HCT116 (cell line): ENCODE measurements around the gene PELI3. TPM values are rescaled to one million over a fixed set of nuclear protein-coding genes. Genes with fewer than 3 reads are reported as not detected.

Experiments
- ATAC-seq: fragments of 200-7000 bp; cut with Tn5 transposase; 2 replicates; pipeline ENCODE4 v1.9.1; 2020; ENCODE audit warnings: mild to moderate bottlenecking, moderate library complexity
- Bru-seq: library from RNA; stranded (reverse); fragments of 400-500 nt; gene quantifications from one replicate; lab custom pipeline; 2021; lab: Mats Ljungman, UMichigan
- BruChase-seq, 2 experiments: library from RNA; stranded (reverse); fragments of 400-500 nt; gene quantifications; one replicate each; lab custom pipeline; 2021; lab: Mats Ljungman, UMichigan
- BruUV-seq: library from RNA; stranded (reverse); fragments of 400-500 nt; replicated peaks from 2 replicates; lab custom pipeline; 2021; lab: Mats Ljungman, UMichigan
- CTCF ChIA-PET: fragments of 300-600 bp; sonication (Branson Sonifier 250); formaldehyde crosslinking; loops from one replicate; lab custom pipeline; 2021; ENCODE audit warnings: antibody characterized with exemption; lab: Charles Lee
- POLR2A ChIA-PET: fragments of 300-600, 350-600 bp; sonication (Branson Sonifier 250); formaldehyde crosslinking; loops from one replicate; lab custom pipeline; 2021; ENCODE audit warnings: antibody characterized with exemption; lab: Charles Lee
- RAD21 ChIA-PET, 2 experiments: fragments of 300-600 bp; sonication (Branson Sonifier 250); formaldehyde crosslinking; loops; one replicate each; lab custom pipeline; 2023; ENCODE audit warnings: low total read pairs in 2 of 2; ENCODE audit not compliant: uncharacterized antibody in 2 of 2, unreplicated experiment in 2 of 2, low non-redundant PET in 1 of 2; lab: Charles Lee
- DNase-seq: peaks from one replicate; pipeline ENCODE4 v3.0.0-alpha.2; 2010; ENCODE audit warnings: low read depth, low spot score
- H2AFZ ChIP-seq: fragments of 200-600 bp; shearing (Covaris generic), sonication (generic); 2 replicates; pipeline ENCODE4 v1.6.1; 2017; ENCODE audit warnings: low read depth, mixed run types, mixed read lengths, antibody characterized with exemption, low read length; ENCODE audit not compliant: poor library complexity, severe bottlenecking
- H3K27ac ChIP-seq: 2 replicates; pipeline ENCODE4 v1.5.1; 2012; ENCODE audit warnings: low read depth, low read length
- H3K27me3 ChIP-seq: fragments of 200-600 bp; sonication (generic); 2 replicates; pipeline ENCODE4 v1.6.1; 2016; ENCODE audit warnings: mixed run types, low read length, mixed read lengths; ENCODE audit not compliant: insufficient read depth
- H3K36me3 ChIP-seq, 2 experiments: fragments of 200-500 bp in 1 of 2; fragments of 200-600 bp in 1 of 2; sonication (Bioruptor generic) in 1 of 2; sonication (generic) in 1 of 2; 2 replicates each; pipeline versions ENCODE4 v1.5.1 to v1.6.1; 2014 to 2016; ENCODE audit warnings: low read length in 2 of 2, inconsistent platforms in 1 of 2, mixed read lengths in 1 of 2, mixed run types in 1 of 2; ENCODE audit not compliant: insufficient read depth in 2 of 2, control insufficient read depth in 1 of 2
- H3K4me1 ChIP-seq, 2 experiments: fragments of 200-600 bp in 1 of 2; sonication (generic) in 1 of 2; 2 replicates each; pipeline versions ENCODE4 v1.5.1 to v1.6.1; 2012 to 2017; ENCODE audit warnings: low read length in 2 of 2, inconsistent platforms in 1 of 2, mild to moderate bottlenecking in 1 of 2, mixed read lengths in 1 of 2, mixed run types in 1 of 2, moderate library complexity in 1 of 2; ENCODE audit not compliant: insufficient read depth in 2 of 2, control insufficient read depth in 1 of 2
- H3K4me2 ChIP-seq: fragments of 200-600 bp; sonication (generic); 2 replicates; pipeline ENCODE4 v1.6.1; 2017; ENCODE audit warnings: mixed run types, low read length, mixed read lengths
- H3K4me3 ChIP-seq, 2 experiments: fragments of 200-600 bp in 1 of 2; sonication (generic) in 1 of 2; replicated peaks in 1 of 2; 2 replicates each; pipeline ENCODE4 v1.5.1; 2011 to 2016; ENCODE audit warnings: low read length in 2 of 2, control low read depth in 1 of 2, low read depth in 1 of 2, mild to moderate bottlenecking in 1 of 2, mixed read lengths in 1 of 2, mixed run types in 1 of 2
- H3K79me2 ChIP-seq: fragments of 200-600 bp; sonication (generic); 2 replicates; pipeline ENCODE4 v1.6.1; 2017; ENCODE audit warnings: mild to moderate bottlenecking, mixed run types, low read length, moderate library complexity, mixed read lengths; ENCODE audit not compliant: insufficient read depth
- H3K9ac ChIP-seq: fragments of 200-600 bp; sonication (generic); 2 replicates; pipeline ENCODE4 v1.6.1; 2016; ENCODE audit warnings: low read length, mixed read lengths
- H3K9me2 ChIP-seq: fragments of 200-600 bp; sonication (generic), shearing (Covaris generic); 2 replicates; pipeline ENCODE4 v1.6.1; 2017; ENCODE audit warnings: mixed run types, mild to moderate bottlenecking, moderate library complexity; ENCODE audit not compliant: insufficient read depth
- H3K9me3 ChIP-seq, 2 experiments: fragments of 200-500 bp in 1 of 2; fragments of 200-600 bp in 1 of 2; sonication (Bioruptor generic) in 1 of 2; sonication (generic) in 1 of 2; 2 replicates each; pipeline ENCODE4 v1.6.1; 2014 to 2017; ENCODE audit warnings: low read length in 2 of 2, mixed read lengths in 2 of 2, inconsistent platforms in 1 of 2, low read depth in 1 of 2, mild to moderate bottlenecking in 1 of 2, mixed run types in 1 of 2, moderate library complexity in 1 of 2; ENCODE audit not compliant: control insufficient read depth in 1 of 2, insufficient read depth in 1 of 2
- H4K20me1 ChIP-seq: fragments of 200-600 bp; sonication (generic), shearing (Covaris generic); 2 replicates; pipeline ENCODE4 v1.6.1; 2017; ENCODE audit warnings: mixed run types, mild to moderate bottlenecking, moderate library complexity; ENCODE audit not compliant: insufficient read depth
- CTCF ChIP-seq, 3 experiments: fragments of 200-600 bp in 1 of 3; sonication (generic) in 1 of 3; IDR thresholded peaks in 2 of 3; conservative IDR thresholded peaks in 1 of 3; 2 replicates each; pipeline ENCODE4 v1.5.1; 2012 to 2017; ENCODE audit warnings: low read depth in 2 of 3, low read length in 2 of 3, antibody characterized with exemption in 1 of 3, borderline replicate concordance in 1 of 3, control low read depth in 1 of 3, mild to moderate bottlenecking in 1 of 3, mixed read lengths in 1 of 3, mixed run types in 1 of 3, moderate library complexity in 1 of 3; ENCODE audit not compliant: insufficient read depth in 1 of 3
- POLR2AphosphoS5 ChIP-seq: IDR thresholded peaks from 2 replicates; pipeline ENCODE4 v1.6.1; 2011; ENCODE audit warnings: mild to moderate bottlenecking, low read depth, low read length, moderate library complexity
- SIN3A ChIP-seq: IDR thresholded peaks from 2 replicates; pipeline ENCODE4 v1.6.1; 2012; ENCODE audit warnings: low read depth
- SP1 ChIP-seq: IDR thresholded peaks from 2 replicates; pipeline ENCODE4 v1.6.1; 2012; ENCODE audit warnings: low read depth
- intact Hi-C: fragments of 100-400 bp; cut with micrococcal nuclease; formaldehyde crosslinking; loops from 2 replicates; pipeline ENCODE4 v1.10.0; 2022
- long read RNA-seq: library from polyadenylated mRNA; unstranded; transcript quantifications from one replicate; pipeline ENCODE4 v2.0.0, GENCODE V29; 2021; ENCODE audit not compliant: unreplicated experiment
- polyA plus RNA-seq: library from polyadenylated mRNA; unstranded; fragments of >200 nt; gene quantifications from 2 replicates; pipeline ENCODE4 v1.2.1, GENCODE V29; 2012; ENCODE audit warnings: missing spikeins
- total RNA-seq: library from RNA; stranded (reverse); gene quantifications from one replicate; pipeline ENCODE4 v1.2.1, GENCODE V29; 2021; ENCODE audit not compliant: unreplicated experiment

PELI3 gene
- total RNA-seq (12.8 TPM), Bru-seq, nascent RNA (percentile 53 among the genes with signal in this experiment), BruChase-seq, experiment 1, labeled RNA remaining after a 6-hour chase (percentile 45 among the genes with signal in this experiment), BruChase-seq, experiment 2, labeled RNA remaining after a 2-hour chase (percentile 49 among the genes with signal in this experiment)
- 5.8 and 6.5 TPM in 2 replicates for polyA plus RNA-seq
- long read RNA-seq, transcript PELI3-201 (8 exons, 2,740 nt) = major isoform, 5 of 25 reads
- long read RNA-seq, partial matches to known transcripts = 3 of 25 reads
- long read RNA-seq, other reads (novel, unspliced or antisense) = 16 of 25 reads

- DNase-seq (peak; percentile 74), ATAC-seq (peak; percentile 91)
- TSS peak; percentile 16 for BruUV-seq
- Histone ChIP-seq H3K27ac (peak within 1 kb of the TSS; percentile 70), H3K4me2 (peak within 1 kb of the TSS; percentile 93), H4K20me1 (no peaks in the 10 kb centered on the region), H3K36me3 (peaks cover 0 to 3% of the 10 kb centered on the region in 2 experiments; a peak in 1 of 4 replicates), H3K4me3 (peak within 1 kb of the TSS; percentile 71 to 95), H3K9ac (peak within 1 kb of the TSS; percentile 83), H3K4me1 (peaks cover 8 to 19% of the 10 kb centered on the region in 2 experiments), H2AFZ (peak within 1 kb of the TSS; percentile 73), H3K9me3 (peaks cover 6 to 7% of the 10 kb centered on the region in 2 experiments; a peak in 1 of 4 replicates), H3K79me2 (peaks cover 8% of the 10 kb centered on the region; the same call in 1 of the 2 replicates), H3K27me3 (no peaks in the 10 kb centered on the region), H3K9me2 (no peaks in the 10 kb centered on the region)
- CTCF ChIA-PET = interaction anchor here (0.6 to 2.0 kb wide), 6 partner anchors 12 to 80 kb away, joined by 3 to 13 read pairs (median 4); partner anchors contain the start of genes DPP3, MRPL11 and ZDHHC24
- POLR2A ChIA-PET = interaction anchor here (0.6 to 3.3 kb wide), 8 partner anchors 13 to 261 kb away, joined by 3 to 17 read pairs (median 4); partner anchors contain the start of genes DPP3, MRPL11, RBM4 and RBM4B
- intact Hi-C loops = loop anchor here (1.0 kb wide), 1 partner anchor 13 kb away; no protein-coding TSS in a partner anchor
- RAD21 ChIA-PET = interaction anchor here (0.6 to 1.1 kb wide), 5 partner anchors 28 to 773 kb away, joined by 3 to 5 read pairs (median 3); partner anchors contain the start of gene MRPL11 (in 1 of the 2)
- no peak for TF ChIP-seq SIN3A
- TF ChIP-seq SP1 = 0 out of 2 replicates have a peak, but pooled peaks have one; percentile 4
- peak; percentile 71 for TF ChIP-seq POLR2AphosphoS5
- TF ChIP-seq CTCF (IDR thresholded peaks at IDR 0.05 in 2 of 3, conservative IDR thresholded peaks at IDR 0.05 in 1 of 3; ENCODE audit: borderline replicate concordance in 1 of 3, insufficient read depth in 1 of 3, low read depth in 2 of 3, low read length in 2 of 3) = no peak
Observed at GRCh38 chr11:66466225-66467033, at the start of gene PELI3. Gene PELI3, plus strand, starts transcription at chr11:66466905. Its CDS starts 1,224 bp downstream, at chr11:66468129.
